Measurements from ENCODE around the gene QRFP.
"Not testable (repeated sequence)": the region's sequence is repeated elsewhere in the genome, so short reads cannot be mapped to it uniquely, and the experiment has no call there.

The QRFP gene

DNA sequence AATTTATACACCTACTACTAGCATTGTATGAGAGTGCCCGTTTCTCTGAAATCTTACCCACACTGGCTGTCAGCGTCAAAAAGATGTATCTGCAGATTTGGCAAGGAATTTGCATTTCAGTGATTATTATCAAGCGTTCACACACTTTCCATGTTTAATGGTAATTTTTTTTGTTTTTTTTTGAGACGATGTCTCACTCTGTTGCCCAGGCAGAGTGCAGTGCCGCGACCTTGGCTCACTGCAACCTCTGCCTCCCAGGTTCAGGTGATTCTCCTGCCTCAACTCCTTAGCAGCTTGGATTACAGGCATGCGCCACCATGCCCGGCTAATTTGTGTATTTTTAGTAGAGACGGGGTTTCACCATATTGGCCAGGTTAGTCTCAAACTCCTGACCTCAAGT, 47.3 kb downstream of the QRFP start:
- DNase-seq (ENCODE audit: low spot score), result no peak

DNA sequence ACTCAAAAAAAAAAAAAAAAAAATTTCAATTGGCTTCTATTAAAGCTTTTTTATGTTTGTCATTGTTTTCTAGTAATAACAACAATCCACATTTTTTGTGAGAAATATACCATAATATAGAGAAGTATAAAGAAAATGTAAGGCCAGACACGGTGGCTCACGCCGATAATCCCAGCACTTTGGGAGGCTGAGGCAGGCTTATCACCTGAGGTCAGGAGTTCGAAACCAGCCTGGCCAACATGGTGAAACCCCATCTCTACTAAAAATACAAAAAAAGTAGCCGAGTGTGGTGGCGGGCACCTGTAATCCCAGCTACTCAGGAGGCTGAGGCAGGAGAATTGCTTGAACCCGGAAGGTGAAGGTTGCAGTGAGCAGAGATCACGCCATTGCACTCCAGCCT, 48.1 kb downstream of the QRFP start:
- not testable (repeated sequence) for DNase-seq (ENCODE audit: low spot score)

DNA sequence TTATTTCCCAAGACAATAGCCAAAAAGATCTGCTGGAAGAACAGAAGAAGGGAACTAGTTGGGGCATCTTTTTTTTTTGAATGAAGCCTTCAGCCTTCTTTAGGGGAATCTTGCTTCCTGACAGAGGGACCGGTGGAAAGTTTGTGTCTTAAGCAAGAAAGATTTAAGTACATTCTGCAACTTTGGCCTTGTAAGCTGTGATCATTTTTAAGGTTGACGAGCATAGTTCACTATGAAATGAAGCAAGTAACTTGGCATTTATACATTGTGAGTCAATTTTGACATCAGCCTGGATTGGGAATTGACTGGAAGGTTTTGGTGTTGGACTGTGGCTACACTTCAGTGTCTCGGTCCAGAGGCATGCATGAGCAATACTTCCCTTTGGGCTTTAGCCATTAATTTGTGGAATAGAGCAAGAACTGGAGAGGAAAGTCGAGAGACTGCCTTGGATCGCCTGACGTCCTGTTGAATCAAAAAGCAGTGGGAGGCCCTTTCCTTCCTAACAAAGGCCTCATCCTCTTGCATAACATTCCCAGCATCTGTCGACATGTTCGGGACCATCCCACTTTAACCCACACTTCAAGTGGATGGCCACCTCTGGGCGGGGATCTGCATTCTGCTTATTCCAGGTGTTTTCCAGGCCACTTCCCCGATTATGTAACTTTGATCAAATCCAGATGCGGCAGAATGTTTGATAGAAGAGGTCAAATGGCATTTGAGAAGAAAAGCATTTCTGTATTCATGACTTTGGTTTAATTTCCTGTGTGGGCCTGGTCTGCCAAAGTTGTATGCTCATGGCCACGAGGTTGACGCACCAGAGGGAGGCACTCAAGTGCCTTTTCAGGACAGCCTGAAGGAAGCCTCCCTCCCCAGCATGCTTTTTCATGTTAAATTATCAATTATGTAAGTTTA, 49.0 kb downstream of the QRFP start:
- no peak for DNase-seq (ENCODE audit: low spot score)

DNA sequence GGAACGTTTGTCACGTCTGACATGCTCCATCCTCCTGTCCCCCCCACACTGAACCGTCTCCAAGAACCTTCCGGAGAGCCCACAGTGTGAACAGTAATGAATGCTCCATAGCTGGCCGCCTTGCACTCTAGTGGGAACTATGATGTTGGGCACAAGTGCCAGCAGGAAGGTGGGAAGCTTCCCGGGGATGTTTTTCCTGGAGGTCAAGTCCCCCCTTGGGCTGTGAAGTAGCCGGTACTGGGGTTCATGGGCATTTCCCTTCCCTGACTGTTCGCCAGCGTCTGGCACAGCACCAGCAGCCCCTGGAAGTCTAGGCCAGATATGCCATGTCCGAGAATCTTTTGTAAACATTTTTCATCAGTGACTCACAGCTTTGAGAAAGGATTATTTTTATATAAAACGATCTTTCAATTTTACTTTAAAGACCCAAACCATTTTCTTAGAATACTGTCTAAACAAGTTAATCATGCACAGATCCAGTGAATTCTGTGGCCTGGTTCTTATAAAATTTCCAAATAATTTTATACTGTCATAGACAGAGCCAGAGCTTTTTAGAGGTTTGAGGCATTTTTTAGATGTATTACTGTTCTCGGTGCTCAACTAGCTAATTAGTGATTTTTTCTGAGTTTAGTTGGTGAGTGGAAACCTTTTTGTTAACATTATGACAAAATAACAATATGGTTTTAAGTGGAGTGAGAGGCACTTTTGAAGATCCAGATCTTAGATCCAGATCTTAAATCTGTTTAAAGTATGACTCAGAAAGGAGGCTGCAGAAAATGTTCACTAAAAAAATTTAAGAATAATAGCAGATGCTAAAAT, 49.9 kb downstream of the QRFP start:
- DNase-seq (ENCODE audit: low spot score), result no peak

DNA sequence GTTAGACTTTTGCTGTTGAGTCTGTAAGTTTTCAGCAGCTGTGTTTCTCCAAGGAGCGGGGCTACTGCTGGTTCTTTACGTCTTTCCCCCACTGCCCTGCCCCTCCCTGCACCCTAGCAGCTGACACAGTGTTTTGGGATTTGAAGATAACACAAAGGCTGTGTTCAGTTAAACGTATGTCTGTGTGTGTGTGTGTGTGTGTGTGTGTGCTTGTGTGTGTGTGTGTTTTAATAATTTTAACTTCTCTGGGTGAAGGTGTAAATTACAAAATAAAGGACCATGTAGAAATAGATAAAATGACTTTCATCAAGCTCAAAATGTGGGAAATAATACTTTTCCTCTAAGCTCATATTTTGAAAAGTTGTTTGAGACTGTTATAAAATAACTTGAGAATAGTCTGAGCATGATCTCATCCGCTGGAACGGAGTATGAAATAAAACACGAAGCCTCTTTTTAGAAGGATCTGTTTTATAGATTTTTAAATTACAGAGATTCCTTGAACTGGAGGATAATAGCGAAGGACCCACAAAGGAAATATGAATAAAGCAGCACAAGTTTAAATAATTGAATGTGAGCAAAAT, 50.6 kb downstream of the QRFP start:
- peak; percentile 64 for DNase-seq (ENCODE audit: low spot score)

DNA sequence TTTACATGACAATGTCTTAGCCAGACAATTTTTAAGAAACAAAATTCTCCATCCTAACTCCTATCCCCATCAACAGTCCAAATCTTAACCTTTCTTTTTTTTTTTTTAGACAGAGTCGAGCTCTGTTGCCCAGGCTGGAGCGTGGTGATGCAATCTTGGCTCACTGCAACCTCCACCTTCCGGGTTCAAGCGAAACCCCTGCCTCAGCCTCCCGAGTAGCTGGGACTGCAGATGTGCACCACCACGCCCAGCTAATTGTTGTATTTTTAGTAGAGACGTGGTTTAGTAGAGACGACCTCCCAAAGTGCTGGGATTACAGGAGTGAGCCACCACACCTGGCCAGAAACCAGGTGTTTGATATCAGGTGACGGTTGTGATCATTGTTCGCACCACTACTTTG, 51.4 kb downstream of the QRFP start:
- no peak for DNase-seq (ENCODE audit: low spot score)

DNA sequence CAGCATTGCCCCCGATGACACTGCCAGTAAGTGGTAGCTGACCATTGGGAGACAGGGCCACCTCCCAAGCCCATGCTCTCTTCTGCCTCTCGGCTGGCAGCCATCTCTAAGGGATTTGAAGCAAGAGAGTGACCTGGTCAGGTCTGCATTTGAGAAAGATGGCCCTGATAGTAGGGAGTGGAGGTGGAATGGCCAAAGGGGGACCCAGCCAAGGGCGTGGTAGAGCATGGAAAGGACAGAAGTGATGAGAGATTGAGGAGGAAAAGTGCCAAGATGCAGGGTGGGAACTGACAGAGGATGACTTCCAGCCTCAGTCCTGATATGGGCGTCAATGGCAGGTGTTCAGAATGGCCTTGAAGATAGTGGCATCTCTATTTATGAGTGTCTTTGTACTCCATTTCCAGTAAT, 52.6 kb downstream of the QRFP start:
- peak; percentile 59 for DNase-seq (ENCODE audit: low spot score)

DNA sequence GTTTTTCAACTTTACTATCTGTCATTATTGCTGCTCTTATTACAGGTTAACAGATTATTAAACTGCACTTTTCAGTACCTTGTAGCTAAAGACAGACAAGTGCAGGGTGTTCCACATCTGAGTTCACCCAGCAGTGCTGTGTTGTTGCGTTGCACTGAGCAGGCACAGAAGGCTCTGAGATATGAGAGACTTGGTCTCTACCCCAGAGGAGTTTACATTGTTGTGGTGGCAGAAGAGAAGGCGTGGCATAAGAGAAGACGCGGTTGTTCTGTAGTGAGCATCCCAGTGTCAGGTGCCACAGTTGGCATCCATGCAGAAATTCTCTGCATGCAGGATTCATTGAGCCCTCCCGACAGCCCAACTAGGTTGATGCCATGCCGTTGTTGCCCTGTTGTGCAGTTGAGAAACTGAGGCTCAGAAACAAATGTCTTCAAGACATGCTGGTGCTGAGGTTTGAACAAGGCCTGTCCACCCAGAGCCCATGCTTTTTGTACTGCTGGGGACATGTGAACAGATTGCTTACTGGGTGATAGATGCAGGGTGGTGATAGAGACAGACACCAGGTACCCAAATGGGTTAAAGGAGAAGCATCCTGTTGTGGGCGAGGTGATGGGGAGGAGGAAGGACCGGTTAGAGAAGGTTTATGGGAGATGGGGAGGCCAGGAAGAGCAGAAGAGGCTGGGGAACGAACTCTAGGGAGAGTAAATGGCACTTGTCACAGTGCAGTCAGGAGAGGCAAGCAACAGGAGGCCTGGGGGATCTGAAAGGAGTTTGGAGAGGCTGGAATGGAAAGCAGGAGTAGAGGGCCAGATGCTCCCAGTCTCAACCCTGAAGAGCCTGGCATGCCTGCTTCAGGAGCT, 53.3 kb downstream of the QRFP start:
- no peak for DNase-seq (ENCODE audit: low spot score)

Measured in hematopoietic multipotent progenitor cell treated with erythropoietin and hydrocortisone succinate and interleukin-3 and kit ligand, for 15 days (in vitro differentiated cells).